Kidney epithelial cell (primary cell): ENCODE data around the gene MTFP1. TPM values are rescaled to one million over a fixed set of nuclear protein-coding genes. Genes with fewer than 3 reads are reported as not detected.

Experiments
- DNase-seq: peaks from one replicate; pipeline ENCODE4 v3.0.0-alpha.2; 2010; ENCODE audit warnings: low read depth
- H3K27me3 ChIP-seq: 2 replicates; pipeline ENCODE4 v1.6.0; 2011; ENCODE audit warnings: low read length; ENCODE audit not compliant: control insufficient read depth, insufficient read depth
- H3K36me3 ChIP-seq: 2 replicates; pipeline ENCODE4 v1.5.1; 2011; ENCODE audit warnings: low read length; ENCODE audit not compliant: control insufficient read depth, insufficient read depth
- H3K4me3 ChIP-seq: 2 replicates; pipeline ENCODE4 v1.5.1; 2011; ENCODE audit warnings: low read depth, mild to moderate bottlenecking, control low read depth, low read length
- CTCF ChIP-seq: IDR thresholded peaks from 2 replicates; pipeline ENCODE4 v1.5.1; 2011; ENCODE audit warnings: mild to moderate bottlenecking, moderate library complexity, low read length, control low read depth, inconsistent platforms; ENCODE audit not compliant: insufficient read depth, poor library complexity, severe bottlenecking
- total RNA-seq: library from RNA; depleted of rRNA; stranded (reverse); fragments of >200 nt; gene quantifications from 2 replicates; pipeline ENCODE4 v1.2.3, GENCODE V29; 2015

MTFP1 gene
- total RNA-seq, 1 donor from 2014 or later, result 43.4 TPM

GRCh38 chr22:30474683-30475424 lies 49.3 kb downstream of the MTFP1 start:
- Histone ChIP-seq H3K4me3 (no peak overlapping the region), H3K27me3 (peaks cover 7% of the 10 kb centered on the region), H3K36me3 (no peaks in the 10 kb centered on the region)
- no peak for DNase-seq
- TF ChIP-seq CTCF, result no peak

Other genes starting within 250 kb of the MTFP1 start
- 108 and 112 TPM in 2 replicates for gene LIF, start 179.0 kb upstream of the MTFP1 start, total RNA-seq
- gene OSM, start 158.9 kb upstream of the MTFP1 start, total RNA-seq, result not detected in 2 replicates
- 10.5 and 18.7 TPM in 2 replicates for gene CASTOR1, start 136.3 kb upstream of the MTFP1 start, total RNA-seq
- 21.6 and 23.9 TPM in 2 replicates for gene TBC1D10A, start 98.8 kb upstream of the MTFP1 start, total RNA-seq
- gene SF3A1, start 68.9 kb upstream of the MTFP1 start, total RNA-seq, result 50.2 and 54.8 TPM in 2 replicates
- 13.1 and 14.6 TPM in 2 replicates for gene CCDC157, start 68.8 kb upstream of the MTFP1 start, total RNA-seq
- 26.9 and 34.2 TPM in 2 replicates for gene RNF215, start 38.4 kb upstream of the MTFP1 start, total RNA-seq
- 31.7 and 36.0 TPM in 2 replicates for gene SEC14L2, start 28.8 kb upstream of the MTFP1 start, total RNA-seq
- gene SEC14L3, start 46.2 kb downstream of the MTFP1 start, total RNA-seq, result not detected in 2 replicates
- gene SEC14L4, start 79.9 kb downstream of the MTFP1 start, total RNA-seq, result 0.08 TPM in 1 of 2 replicates, not detected in the other
- gene SEC14L6, start 121.0 kb downstream of the MTFP1 start, total RNA-seq, result 3.7 and 5.8 TPM in 2 replicates
- 2.5 and 4.0 TPM in 2 replicates for gene GAL3ST1, start 148.9 kb downstream of the MTFP1 start, total RNA-seq
- 93.9 and 99.0 TPM in 2 replicates for gene PES1, start 166.1 kb downstream of the MTFP1 start, total RNA-seq
- 6.5 and 6.7 TPM in 2 replicates for gene TCN2, start 181.4 kb downstream of the MTFP1 start, total RNA-seq
- gene SLC35E4, start 210.0 kb downstream of the MTFP1 start, total RNA-seq, result 8.3 and 14.9 TPM in 2 replicates
- gene DUSP18, start 242.1 kb downstream of the MTFP1 start, total RNA-seq, result 11.0 and 16.2 TPM in 2 replicates